MM.1S (cell line): ENCODE data around the gene TMEM115.

Experiments
- DNase-seq: peaks from one replicate; pipeline ENCODE4 v3.0.0-alpha.2; 2015
- H2AFZ ChIP-seq: fragments of 300-600 bp; sonication (generic); 2 replicates; pipeline ENCODE4 v1.6.0; 2016; ENCODE audit warnings: antibody characterized with exemption, low read length
- H3F3A ChIP-seq: fragments of 300-600 bp; sonication (generic); 2 replicates; pipeline ENCODE4 v1.6.1; 2016; ENCODE audit warnings: mild to moderate bottlenecking, antibody characterized with exemption, low read length, moderate library complexity, mixed read lengths; ENCODE audit not compliant: insufficient read depth
- H3K27ac ChIP-seq: fragments of 300-600 bp; sonication (generic); 2 replicates; pipeline ENCODE4 v1.5.1; 2016; ENCODE audit warnings: mild to moderate bottlenecking, low read length
- H3K27me3 ChIP-seq: fragments of 300-600 bp; sonication (generic); replicated peaks from 2 replicates; pipeline ENCODE4 v1.6.0; 2016; ENCODE audit warnings: low read length; ENCODE audit not compliant: insufficient read depth
- H3K36me3 ChIP-seq: fragments of 300-600 bp; sonication (generic); replicated peaks from 2 replicates; pipeline ENCODE4 v1.6.1; 2016; ENCODE audit warnings: mild to moderate bottlenecking, low read length, mixed read lengths; ENCODE audit not compliant: insufficient read depth
- H3K4me1 ChIP-seq: fragments of 300-600 bp; sonication (generic); 2 replicates; pipeline ENCODE4 v1.6.1; 2016; ENCODE audit warnings: low read length, mixed read lengths
- H3K4me2 ChIP-seq: fragments of 300-600 bp; sonication (generic); 2 replicates; pipeline ENCODE4 v1.6.0; 2016; ENCODE audit warnings: low read depth, low read length
- H3K4me3 ChIP-seq: fragments of 300-600 bp; sonication (generic); 2 replicates; pipeline ENCODE4 v1.5.1; 2016; ENCODE audit warnings: low read length, mixed read lengths
- H3K79me2 ChIP-seq: fragments of 300-600 bp; sonication (generic); 2 replicates; pipeline ENCODE4 v1.6.1; 2016; ENCODE audit warnings: mixed run types, low read length, mixed read lengths
- H3K9ac ChIP-seq: fragments of 300-600 bp; sonication (generic); 2 replicates; pipeline ENCODE4 v1.6.1; 2016; ENCODE audit warnings: low read length, mixed read lengths
- H3K9me2 ChIP-seq: fragments of 300-600 bp; sonication (generic); replicated peaks from 2 replicates; pipeline ENCODE4 v1.6.1; 2016; ENCODE audit warnings: mild to moderate bottlenecking, low read length, mixed read lengths; ENCODE audit not compliant: insufficient read depth
- H3K9me3 ChIP-seq: fragments of 300-600 bp; sonication (generic); replicated peaks from 2 replicates; pipeline ENCODE4 v1.6.1; 2016; ENCODE audit warnings: mild to moderate bottlenecking, low read length, mixed read lengths; ENCODE audit not compliant: insufficient read depth
- H4K20me1 ChIP-seq: fragments of 300-600 bp; sonication (generic); 2 replicates; pipeline ENCODE4 v1.6.1; 2016; ENCODE audit warnings: mild to moderate bottlenecking, low read length, moderate library complexity, mixed read lengths; ENCODE audit not compliant: insufficient read depth
- CTCF ChIP-seq: fragments of 300-600 bp; sonication (generic); IDR thresholded peaks from 2 replicates; pipeline ENCODE4 v1.5.1; 2016; ENCODE audit warnings: antibody characterized with exemption, low read length, mixed read lengths
- EZH2 ChIP-seq: fragments of 300-600 bp; sonication (generic); optimal IDR thresholded peaks from 2 replicates; pipeline ENCODE3; 2017; ENCODE audit warnings: low read depth, mild to moderate bottlenecking, antibody characterized with exemption, low read length, mixed read lengths
- EZH2phosphoT487 ChIP-seq: fragments of 300-600 bp; sonication (generic); IDR thresholded peaks from 2 replicates; pipeline ENCODE4 v1.6.1; 2018; ENCODE audit warnings: antibody characterized with exemption, low read length

TMEM115 gene

GRCh38 chr3:50354186-50354764 is 5.0 kb downstream of the TMEM115 start:
- H3K4me2 ChIP-seq: no peak overlapping the region
- H3F3A ChIP-seq: 0 out of 2 replicates have a peak, but pooled peaks cover 6% of the 10 kb centered on the region
- H2AFZ ChIP-seq: no peak overlapping the region
- peaks cover 38% of the 10 kb centered on the region for H3K4me1 ChIP-seq
- H3K9me3 ChIP-seq: no peaks in the 10 kb centered on the region
- H3K79me2 ChIP-seq: peaks cover 88% of the 10 kb centered on the region
- no peak overlapping the region for H3K4me3 ChIP-seq
- TF ChIP-seq EZH2 (no peak), EZH2phosphoT487 (no peak), CTCF (no peak)
- no peaks in the 10 kb centered on the region for H3K27me3 ChIP-seq
- no peak overlapping the region for H3K27ac ChIP-seq
- DNase-seq: no peak
- H3K36me3 ChIP-seq: peaks cover 11% of the 10 kb centered on the region; the same call in 1 of the 2 replicates
- H4K20me1 ChIP-seq: no peaks in the 10 kb centered on the region
- H3K9ac ChIP-seq: no peak overlapping the region
- H3K9me2 ChIP-seq: no peaks in the 10 kb centered on the region

DNA sequence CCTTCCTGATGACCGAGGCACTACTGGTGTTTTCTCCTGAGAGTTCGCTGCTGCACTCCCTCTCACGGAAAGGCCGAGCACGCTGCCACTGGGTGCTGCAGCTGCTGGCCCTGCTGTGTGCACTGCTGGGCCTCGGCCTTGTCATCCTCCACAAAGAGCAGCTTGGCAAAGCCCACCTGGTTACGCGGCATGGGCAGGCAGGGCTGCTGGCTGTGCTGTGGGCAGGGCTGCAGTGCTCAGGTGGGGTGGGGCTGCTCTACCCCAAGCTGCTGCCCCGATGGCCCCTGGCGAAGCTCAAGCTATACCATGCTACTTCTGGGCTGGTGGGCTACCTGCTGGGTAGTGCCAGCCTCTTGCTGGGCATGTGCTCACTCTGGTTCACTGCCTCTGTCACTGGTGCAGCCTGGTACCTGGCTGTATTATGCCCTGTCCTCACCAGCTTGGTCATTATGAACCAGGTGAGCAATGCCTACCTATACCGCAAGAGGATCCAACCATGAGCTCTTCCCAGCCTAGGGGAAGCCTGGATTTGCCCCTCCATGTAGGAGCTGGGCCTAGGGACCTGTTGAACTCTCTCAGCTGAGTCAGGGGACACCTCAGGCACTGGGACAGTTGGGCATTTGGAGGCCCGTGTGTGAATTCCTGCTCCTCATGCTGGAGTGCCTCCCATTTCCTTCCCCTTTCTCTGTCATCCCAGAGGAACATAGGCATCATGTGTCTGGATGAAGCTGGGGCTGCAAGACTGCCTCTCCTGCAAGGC is 5.9 kb downstream of the TMEM115 start:
- Histone ChIP-seq H3K4me1 (peaks cover 39% of the 10 kb centered on the region), H4K20me1 (no peaks in the 10 kb centered on the region), H3K27ac (no peak overlapping the region), H3K27me3 (no peaks in the 10 kb centered on the region), H2AFZ (no peak overlapping the region), H3K9me3 (no peaks in the 10 kb centered on the region), H3K9ac (no peak overlapping the region), H3F3A (0 out of 2 replicates have a peak, but pooled peaks cover 6% of the 10 kb centered on the region), H3K36me3 (peaks cover 11% of the 10 kb centered on the region; the same call in 1 of the 2 replicates), H3K4me2 (no peak overlapping the region), H3K9me2 (no peaks in the 10 kb centered on the region), H3K4me3 (no peak overlapping the region), H3K79me2 (peaks cover 86% of the 10 kb centered on the region)
- DNase-seq: no peak
- TF ChIP-seq EZH2phosphoT487: no peak
- no peak for TF ChIP-seq EZH2
- no peak for TF ChIP-seq CTCF

- H3K27ac ChIP-seq: no peak overlapping the region
- peaks cover 79% of the 10 kb centered on the region for H3K79me2 ChIP-seq
Observed at GRCh38 chr3:50352781-50353180, 6.5 kb downstream of the TMEM115 start.

More at GRCh38 chr3:50352781-50353180, 6.5 kb downstream of the TMEM115 start:
- peak; percentile 31 for TF ChIP-seq CTCF
- no peak for TF ChIP-seq EZH2
- DNase-seq: no peak
- no peak overlapping the region for H3K4me2 ChIP-seq
- H3K4me3 ChIP-seq: no peak overlapping the region
- no peak overlapping the region for H2AFZ ChIP-seq
- peaks cover 11% of the 10 kb centered on the region; the same call in 1 of the 2 replicates for H3K36me3 ChIP-seq
- no peak overlapping the region for H3K9ac ChIP-seq
- H3K9me2 ChIP-seq: no peaks in the 10 kb centered on the region
- H3K27me3 ChIP-seq: no peaks in the 10 kb centered on the region
- no peaks in the 10 kb centered on the region for H3K9me3 ChIP-seq
- 0 out of 2 replicates have a peak, but pooled peaks cover 6% of the 10 kb centered on the region for H3F3A ChIP-seq
- H3K4me1 ChIP-seq: peaks cover 33% of the 10 kb centered on the region
- H4K20me1 ChIP-seq: no peaks in the 10 kb centered on the region
